Panc1 (cell line): ENCODE data around the gene TAF11. TPM values are rescaled to one million over a fixed set of nuclear protein-coding genes. Genes with fewer than 3 reads are reported as not detected.

ENCODE experiments used
- ATAC-seq: fragments of 200-7000 bp; cut with Tn5 transposase; 2 replicates; pipeline ENCODE4 v1.9.1; 2020; ENCODE audit warnings: mild to moderate bottlenecking, moderate library complexity
- BruUV-seq: library from RNA; stranded (reverse); fragments of 400-500 nt; replicated peaks from 2 replicates; lab custom pipeline; 2021; lab: Mats Ljungman, UMichigan
- CTCF ChIA-PET: fragments of 300-600 bp; sonication (Branson Sonifier 250); formaldehyde crosslinking; loops from one replicate; lab custom pipeline; 2022; ENCODE audit warnings: antibody characterized with exemption; lab: Charles Lee
- POLR2A ChIA-PET: fragments of 300-600 bp; sonication (Branson Sonifier 250); formaldehyde crosslinking; loops from one replicate; lab custom pipeline; 2022; ENCODE audit warnings: antibody characterized with exemption; lab: Charles Lee
- DNase-seq: peaks from one replicate; pipeline ENCODE4 v3.0.0-alpha.2; 2010; ENCODE audit warnings: low read depth, low spot score
- H3K27ac ChIP-seq: 2 replicates; pipeline ENCODE4 v1.5.1; 2011; ENCODE audit warnings: mild to moderate bottlenecking, low read length, inconsistent platforms
- H3K27me3 ChIP-seq: fragments of 200-500 bp; sonication (Bioruptor generic); 2 replicates; pipeline ENCODE4 v1.6.0; 2014; ENCODE audit warnings: low read length, inconsistent platforms; ENCODE audit not compliant: control insufficient read depth, insufficient read depth
- H3K36me3 ChIP-seq: fragments of 200-500 bp; sonication (Bioruptor generic); 2 replicates; pipeline ENCODE4 v1.5.1; 2014; ENCODE audit warnings: inconsistent platforms, mild to moderate bottlenecking, low read length, moderate library complexity; ENCODE audit not compliant: control insufficient read depth, insufficient read depth
- H3K4me1 ChIP-seq: 2 replicates; pipeline ENCODE4 v1.5.1; 2011; ENCODE audit warnings: inconsistent platforms, mild to moderate bottlenecking, low read length, moderate library complexity; ENCODE audit not compliant: control insufficient read depth, insufficient read depth
- H3K4me3 ChIP-seq, 2 experiments: 2 replicates each; pipeline ENCODE4 v1.5.1; 2011 to 2012; ENCODE audit warnings: low read depth in 2 of 2, low read length in 2 of 2, mild to moderate bottlenecking in 2 of 2, inconsistent platforms in 1 of 2, moderate library complexity in 1 of 2
- H3K9me3 ChIP-seq: fragments of 200-500 bp; sonication (Bioruptor generic); 2 replicates; pipeline ENCODE4 v1.5.1; 2014; ENCODE audit warnings: low read depth, mild to moderate bottlenecking, inconsistent platforms, low read length, moderate library complexity; ENCODE audit not compliant: control insufficient read depth, insufficient read depth
- POLR2AphosphoS5 ChIP-seq: IDR thresholded peaks from 2 replicates; pipeline ENCODE4 v1.6.1; 2012; ENCODE audit warnings: mild to moderate bottlenecking, low read depth, low read length, moderate library complexity
- SIN3A ChIP-seq: IDR thresholded peaks from 2 replicates; pipeline ENCODE4 v1.6.1; 2012; ENCODE audit warnings: low read depth, mild to moderate bottlenecking, low read length, moderate library complexity, borderline replicate concordance; ENCODE audit not compliant: insufficient read depth
- TCF7L2 ChIP-seq: IDR thresholded peaks from 2 replicates; pipeline ENCODE4 v1.6.1; 2011; ENCODE audit warnings: mild to moderate bottlenecking, low read depth, low read length, inconsistent platforms
- in situ Hi-C: cut with HindIII; loops from 2 replicates; pipeline ENCODE4 v1.10.0; 2016; ENCODE audit warnings: low sequenced_read_pairs, low pct_unique_long_range_greater_than_20kb
- intact Hi-C: fragments of 100-400 bp; cut with micrococcal nuclease; formaldehyde crosslinking; loops from one replicate; pipeline ENCODE4 v1.10.0; 2022; ENCODE audit not compliant: unreplicated experiment
- total RNA-seq: library from RNA; stranded (reverse); gene quantifications from one replicate; pipeline ENCODE4 v1.2.1, GENCODE V29; 2021; ENCODE audit not compliant: unreplicated experiment
- TF ChIP-seq, protein P1 (sequence below), 2 experiments: IDR thresholded peaks; 2 replicates each; pipeline ENCODE4 v1.6.1; 2011 to 2012; ENCODE audit warnings: low read depth in 2 of 2, control low read depth in 1 of 2, low read length in 1 of 2, mild to moderate bottlenecking in 1 of 2, moderate library complexity in 1 of 2; ENCODE audit not compliant: insufficient read depth in 1 of 2
- TF ChIP-seq, protein P2 (sequence below): fragments of 450-650 bp; IDR thresholded peaks from 2 replicates; pipeline ENCODE4 v1.5.1; 2017; ENCODE audit warnings: mild to moderate bottlenecking

TAF11 gene
- total RNA-seq, 1 experiment from 2014 or later, result 25.3 TPM

DNA sequence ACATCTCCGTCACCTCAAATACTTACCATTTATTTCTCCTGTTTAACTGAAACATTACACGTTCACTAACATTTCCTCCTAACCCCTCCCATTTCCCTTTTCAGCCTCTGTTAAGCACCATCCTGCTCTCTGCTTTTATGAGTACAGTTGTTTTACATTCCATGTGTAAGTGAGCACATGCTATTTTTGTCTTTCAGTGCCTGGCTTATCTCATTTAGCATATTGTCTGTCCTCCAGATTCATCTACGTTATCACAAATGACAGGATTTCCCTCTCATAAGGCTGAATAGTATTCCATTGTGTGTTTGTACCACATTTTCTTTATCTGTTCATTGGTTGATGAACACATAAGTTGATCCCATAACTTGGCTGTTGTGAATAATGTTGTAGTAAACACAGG, 22.7 kb downstream of the TAF11 start:
- Histone ChIP-seq H3K27ac (no peak overlapping the region), H3K4me3 (no peak overlapping the region), H3K27me3 (no peaks in the 10 kb centered on the region), H3K36me3 (no peaks in the 10 kb centered on the region), H3K4me1 (no peaks in the 10 kb centered on the region), H3K9me3 (no peaks in the 10 kb centered on the region)
- BruUV-seq, result no TSS peak
- in situ Hi-C loops, result no loop called here
- ATAC-seq (no peak), DNase-seq (no peak)
- intact Hi-C loops, result no loop called here
- ChIA-PET POLR2A (interaction anchor here (0.9 kb wide), 1 partner anchor 21 kb away, joined by 6 read pairs; no protein-coding TSS in a partner anchor), CTCF (interaction anchor here (0.7 kb wide), 1 partner anchor 219 kb away, joined by 3 read pairs; no protein-coding TSS in a partner anchor)
- TF ChIP-seq POLR2AphosphoS5, result no peak
- TF ChIP-seq TCF7L2, result no peak
- TF ChIP-seq, protein P1, sequence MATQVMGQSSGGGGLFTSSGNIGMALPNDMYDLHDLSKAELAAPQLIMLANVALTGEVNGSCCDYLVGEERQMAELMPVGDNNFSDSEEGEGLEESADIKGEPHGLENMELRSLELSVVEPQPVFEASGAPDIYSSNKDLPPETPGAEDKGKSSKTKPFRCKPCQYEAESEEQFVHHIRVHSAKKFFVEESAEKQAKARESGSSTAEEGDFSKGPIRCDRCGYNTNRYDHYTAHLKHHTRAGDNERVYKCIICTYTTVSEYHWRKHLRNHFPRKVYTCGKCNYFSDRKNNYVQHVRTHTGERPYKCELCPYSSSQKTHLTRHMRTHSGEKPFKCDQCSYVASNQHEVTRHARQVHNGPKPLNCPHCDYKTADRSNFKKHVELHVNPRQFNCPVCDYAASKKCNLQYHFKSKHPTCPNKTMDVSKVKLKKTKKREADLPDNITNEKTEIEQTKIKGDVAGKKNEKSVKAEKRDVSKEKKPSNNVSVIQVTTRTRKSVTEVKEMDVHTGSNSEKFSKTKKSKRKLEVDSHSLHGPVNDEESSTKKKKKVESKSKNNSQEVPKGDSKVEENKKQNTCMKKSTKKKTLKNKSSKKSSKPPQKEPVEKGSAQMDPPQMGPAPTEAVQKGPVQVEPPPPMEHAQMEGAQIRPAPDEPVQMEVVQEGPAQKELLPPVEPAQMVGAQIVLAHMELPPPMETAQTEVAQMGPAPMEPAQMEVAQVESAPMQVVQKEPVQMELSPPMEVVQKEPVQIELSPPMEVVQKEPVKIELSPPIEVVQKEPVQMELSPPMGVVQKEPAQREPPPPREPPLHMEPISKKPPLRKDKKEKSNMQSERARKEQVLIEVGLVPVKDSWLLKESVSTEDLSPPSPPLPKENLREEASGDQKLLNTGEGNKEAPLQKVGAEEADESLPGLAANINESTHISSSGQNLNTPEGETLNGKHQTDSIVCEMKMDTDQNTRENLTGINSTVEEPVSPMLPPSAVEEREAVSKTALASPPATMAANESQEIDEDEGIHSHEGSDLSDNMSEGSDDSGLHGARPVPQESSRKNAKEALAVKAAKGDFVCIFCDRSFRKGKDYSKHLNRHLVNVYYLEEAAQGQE (IDR thresholded peaks at IDR 0.05; ENCODE audit: insufficient read depth in 1 of 2, low read depth in 2 of 2, low read length in 1 of 2), result no peak
- no peak for TF ChIP-seq SIN3A
- TF ChIP-seq, protein P2, sequence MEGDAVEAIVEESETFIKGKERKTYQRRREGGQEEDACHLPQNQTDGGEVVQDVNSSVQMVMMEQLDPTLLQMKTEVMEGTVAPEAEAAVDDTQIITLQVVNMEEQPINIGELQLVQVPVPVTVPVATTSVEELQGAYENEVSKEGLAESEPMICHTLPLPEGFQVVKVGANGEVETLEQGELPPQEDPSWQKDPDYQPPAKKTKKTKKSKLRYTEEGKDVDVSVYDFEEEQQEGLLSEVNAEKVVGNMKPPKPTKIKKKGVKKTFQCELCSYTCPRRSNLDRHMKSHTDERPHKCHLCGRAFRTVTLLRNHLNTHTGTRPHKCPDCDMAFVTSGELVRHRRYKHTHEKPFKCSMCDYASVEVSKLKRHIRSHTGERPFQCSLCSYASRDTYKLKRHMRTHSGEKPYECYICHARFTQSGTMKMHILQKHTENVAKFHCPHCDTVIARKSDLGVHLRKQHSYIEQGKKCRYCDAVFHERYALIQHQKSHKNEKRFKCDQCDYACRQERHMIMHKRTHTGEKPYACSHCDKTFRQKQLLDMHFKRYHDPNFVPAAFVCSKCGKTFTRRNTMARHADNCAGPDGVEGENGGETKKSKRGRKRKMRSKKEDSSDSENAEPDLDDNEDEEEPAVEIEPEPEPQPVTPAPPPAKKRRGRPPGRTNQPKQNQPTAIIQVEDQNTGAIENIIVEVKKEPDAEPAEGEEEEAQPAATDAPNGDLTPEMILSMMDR, result no peak

DNA sequence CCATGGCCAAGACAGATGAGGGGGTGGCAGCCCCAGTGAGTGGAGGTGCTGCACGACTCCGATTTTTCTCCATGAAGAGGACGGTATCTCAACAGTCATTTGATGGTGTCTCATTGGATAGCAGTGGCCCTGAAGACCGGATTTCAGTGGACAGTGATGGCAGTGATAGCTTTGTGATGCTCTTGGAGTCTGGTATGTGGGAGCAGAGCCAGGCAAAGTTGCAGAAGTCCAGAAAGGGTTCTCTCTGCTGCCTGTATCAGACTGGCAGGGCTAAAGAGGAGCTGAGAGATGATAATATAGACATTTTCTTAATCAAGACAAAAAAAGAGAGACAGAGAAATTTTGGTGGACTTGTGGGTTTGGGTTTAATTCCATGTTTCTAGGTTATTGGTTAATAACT, 23.8 kb downstream of the TAF11 start:
- H3K9me3 ChIP-seq, result no peaks in the 10 kb centered on the region
- H3K27me3 ChIP-seq, result no peaks in the 10 kb centered on the region
- ATAC-seq (no peak), DNase-seq (no peak)
- H3K36me3 ChIP-seq, result peaks cover 4% of the 10 kb centered on the region; the same call in 1 of the 2 replicates
- BruUV-seq, result no TSS peak
- H3K27ac ChIP-seq, result no peak overlapping the region
- intact Hi-C loops (no loop called here), in situ Hi-C loops (no loop called here)
- H3K4me1 ChIP-seq, result no peaks in the 10 kb centered on the region
- POLR2A ChIA-PET, result no interaction called here
- H3K4me3 ChIP-seq, result no peak overlapping the region
- TF ChIP-seq SIN3A (no peak), POLR2AphosphoS5 (no peak), TCF7L2 (no peak)
- TF ChIP-seq, protein P1 (IDR thresholded peaks at IDR 0.05; ENCODE audit: insufficient read depth in 1 of 2, low read depth in 2 of 2, low read length in 1 of 2), result no peak
- TF ChIP-seq, protein P2, result no peak
- CTCF ChIA-PET, result no interaction called here
